ENCODE results near the gene GCK. TPM values are rescaled to one million over a fixed set of nuclear protein-coding genes. Genes with fewer than 3 reads are reported as not detected.

The GCK gene
- total RNA-seq, 2 donors from 2014 or later, result 0.91 to 2.7 TPM

- Histone ChIP-seq H3K27ac (no peak overlapping the region), H3K4me1 (replicated peaks) (no peaks in the 10 kb centered on the region), H3K36me3 (no peaks in the 10 kb centered on the region), H3K4me3 (no peak overlapping the region), H3K27me3 (replicated peaks; ENCODE audit: insufficient read depth) (no peaks in the 10 kb centered on the region), H3K9me3 (no peaks in the 10 kb centered on the region)
- WGBS, result 91% methylated on average over 7 of the region's 7 CpGs
- TF ChIP-seq POLR2AphosphoS5 (IDR thresholded peaks at IDR 0.05) (no peak), POLR2A (IDR thresholded peaks at IDR 0.05) (no peak), CTCF (IDR thresholded peaks at IDR 0.05) (no peak)
- intact Hi-C loops (cut with DNase I), result loop anchor here (10.0 kb wide), 1 partner anchor 118 kb away; no protein-coding TSS in a partner anchor
- DNase-seq (ENCODE audit: low spot score), result no peak
Measured at GRCh38 chr7:44193011-44193802, 4.0 kb upstream of the GCK start.

DNA sequence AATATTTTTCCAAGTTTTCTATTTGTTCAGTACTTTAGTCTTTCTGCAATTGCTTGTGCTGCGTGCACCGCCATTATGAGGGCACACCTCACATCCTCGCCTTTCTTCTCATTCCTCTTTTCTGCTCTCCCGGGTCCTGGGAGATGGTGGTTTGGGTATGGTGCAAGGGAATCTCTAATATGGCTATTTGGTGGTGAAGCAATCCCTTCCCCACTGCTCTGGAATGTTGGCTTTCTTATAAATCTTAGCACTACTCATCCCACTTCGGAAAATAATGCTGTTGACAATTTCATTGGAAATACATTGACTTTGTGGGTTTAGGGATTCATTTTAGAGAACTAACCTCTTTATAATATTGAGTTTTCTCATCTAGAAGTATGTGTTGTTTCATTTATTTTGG is 1.9 kb upstream of the GCK start:
- no peaks in the 10 kb centered on the region for H3K27me3 ChIP-seq (replicated peaks; ENCODE audit: insufficient read depth)
- no peak overlapping the region for H3K27ac ChIP-seq
- no peak for DNase-seq (ENCODE audit: low spot score)
- no peaks in the 10 kb centered on the region for H3K36me3 ChIP-seq
- no peak overlapping the region for H3K4me3 ChIP-seq
- intact Hi-C loops (cut with DNase I), result loop anchor here (10.0 kb wide), 1 partner anchor 116 kb away; no protein-coding TSS in a partner anchor
- H3K4me1 ChIP-seq (replicated peaks), result no peaks in the 10 kb centered on the region
- TF ChIP-seq CTCF (IDR thresholded peaks at IDR 0.05) (no peak), POLR2A (IDR thresholded peaks at IDR 0.05) (no peak), POLR2AphosphoS5 (IDR thresholded peaks at IDR 0.05) (no peak)
- 87% methylated on average over 5 of the region's 5 CpGs for WGBS
- H3K9me3 ChIP-seq, result no peaks in the 10 kb centered on the region

DNA sequence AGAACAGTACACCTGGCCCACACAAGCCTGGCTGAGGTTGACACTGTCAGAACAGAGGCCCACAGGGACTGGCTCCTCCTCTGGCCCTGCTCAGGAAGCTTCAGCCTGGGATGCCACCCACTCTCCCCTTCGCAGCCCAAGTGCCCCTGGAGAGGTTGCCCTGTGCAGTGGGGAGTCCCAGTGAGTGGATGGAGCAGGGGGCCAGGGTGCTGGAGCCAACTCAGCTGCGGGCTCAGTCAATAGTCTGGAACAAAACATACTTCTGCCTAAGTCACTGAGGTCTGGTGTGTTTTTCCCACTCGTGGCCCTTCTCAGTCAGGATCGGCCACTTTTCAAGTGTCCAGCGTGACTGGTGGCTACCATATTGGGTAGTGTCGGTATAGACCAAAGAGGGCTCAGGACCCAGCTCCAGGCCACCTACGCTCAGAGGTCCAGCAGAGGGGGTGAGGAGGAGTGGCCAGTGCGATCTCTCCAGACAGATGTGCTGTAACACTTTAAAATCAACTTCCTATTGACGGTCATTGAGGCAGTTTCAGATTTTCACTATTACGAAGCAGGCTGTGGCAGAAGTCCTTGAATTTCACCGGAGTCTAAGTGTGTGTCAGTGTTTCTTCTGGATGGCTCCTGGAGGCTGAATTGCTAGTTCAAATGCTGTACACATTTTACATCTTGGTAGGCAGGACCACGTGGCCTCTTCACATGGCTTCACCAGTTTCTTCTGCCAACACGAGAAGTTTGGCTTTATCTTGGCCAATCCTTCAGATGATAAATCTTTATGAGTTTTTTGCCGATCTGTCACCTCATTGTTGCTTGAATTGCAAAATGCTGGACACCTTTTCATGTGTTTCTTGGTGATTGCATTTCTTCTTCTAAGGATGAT is 994 bp upstream of the GCK start:
- WGBS, result 79% methylated on average over 14 of the region's 14 CpGs
- TF ChIP-seq POLR2A (IDR thresholded peaks at IDR 0.05) (no peak), POLR2AphosphoS5 (IDR thresholded peaks at IDR 0.05) (no peak), CTCF (IDR thresholded peaks at IDR 0.05) (no peak)
- no peaks in the 10 kb centered on the region for H3K4me1 ChIP-seq (replicated peaks)
- H3K9me3 ChIP-seq, result no peaks in the 10 kb centered on the region
- intact Hi-C loops (cut with DNase I), result loop anchor here (10.0 kb wide), 1 partner anchor 115 kb away; no protein-coding TSS in a partner anchor
- H3K36me3 ChIP-seq, result no peaks in the 10 kb centered on the region
- H3K27me3 ChIP-seq (replicated peaks; ENCODE audit: insufficient read depth), result no peaks in the 10 kb centered on the region
- no peak overlapping the region for H3K27ac ChIP-seq
- H3K4me3 ChIP-seq, result no peak overlapping the region
- no peak for DNase-seq (ENCODE audit: low spot score)

- intact Hi-C loops (cut with DNase I), result no loop called here
- no peak for DNase-seq (ENCODE audit: low spot score)
Measured at GRCh38 chr7:44188480-44189225, 586 bp downstream of the GCK start.

More at GRCh38 chr7:44188480-44189225, 586 bp downstream of the GCK start:
- WGBS, result 76% methylated on average over 16 of the region's 16 CpGs
- H3K9me3 ChIP-seq, result no peaks in the 10 kb centered on the region
- H3K4me1 ChIP-seq (replicated peaks), result no peaks in the 10 kb centered on the region
- no peaks in the 10 kb centered on the region for H3K36me3 ChIP-seq
- TF ChIP-seq CTCF (IDR thresholded peaks at IDR 0.05) (no peak), POLR2AphosphoS5 (IDR thresholded peaks at IDR 0.05) (no peak), POLR2A (IDR thresholded peaks at IDR 0.05) (no peak)
- no peak overlapping the region for H3K4me3 ChIP-seq
- no peaks in the 10 kb centered on the region for H3K27me3 ChIP-seq (replicated peaks; ENCODE audit: insufficient read depth)
- no peak overlapping the region for H3K27ac ChIP-seq
